Measurements from ENCODE around the gene ITIH5.

The ITIH5 gene

DNA sequence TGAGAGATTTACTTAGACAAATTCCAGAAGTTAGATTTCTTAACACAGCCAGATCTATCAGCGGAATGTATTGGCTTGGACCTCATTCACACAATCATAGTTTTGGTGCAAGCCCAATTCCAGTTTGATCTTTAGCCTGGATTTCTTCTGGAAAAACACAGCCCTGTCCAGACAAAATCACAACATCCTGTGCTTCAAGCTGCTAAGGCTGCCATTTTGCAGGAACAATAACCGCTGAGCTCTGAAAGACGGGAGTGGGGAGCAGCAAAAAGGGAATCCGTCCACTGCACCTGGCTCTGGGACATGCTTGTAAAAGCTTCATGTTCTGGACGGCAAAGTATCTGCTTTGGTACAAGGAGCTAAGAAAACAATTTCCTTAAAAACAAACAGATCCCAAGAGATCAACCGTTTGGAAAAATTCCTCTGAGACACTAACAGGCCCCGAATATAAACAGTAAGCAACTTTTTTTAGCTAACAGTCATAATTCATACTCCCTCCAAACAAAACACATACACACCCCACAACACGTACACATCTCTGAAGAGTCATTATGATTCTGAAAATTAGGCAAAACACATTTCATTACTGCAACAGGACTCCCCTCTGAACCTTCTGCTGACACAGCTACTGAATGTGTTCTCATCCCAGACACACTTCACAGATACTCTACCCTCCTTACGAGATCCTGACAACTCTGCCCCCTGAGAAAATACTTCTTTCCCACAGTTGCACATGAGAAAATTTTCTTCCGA lies 32.4 kb downstream of the ITIH5 start:
- no peak for DNase-seq (ENCODE audit: low read depth in 2 of 2)

DNA sequence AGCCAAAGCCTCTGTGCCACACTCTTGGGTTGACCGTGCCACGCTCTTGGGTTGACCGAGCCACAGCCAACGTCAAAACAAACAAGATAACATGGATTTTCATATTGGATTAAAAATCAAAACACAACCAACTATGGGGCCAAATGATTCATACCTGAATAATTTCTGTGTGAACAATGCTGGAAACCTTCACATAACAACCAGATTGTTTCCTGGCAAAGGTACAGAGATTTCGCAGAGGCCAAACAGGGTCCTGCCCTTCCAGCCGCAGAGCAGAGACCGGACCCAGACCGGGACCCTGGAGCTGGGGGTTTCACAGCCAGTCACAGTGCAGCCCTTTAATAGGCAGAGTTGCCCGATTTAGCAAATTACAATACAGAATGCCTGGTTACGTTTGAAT lies 40.5 kb downstream of the ITIH5 start:
- DNase-seq (ENCODE audit: low read depth in 2 of 2): no peak

DNA sequence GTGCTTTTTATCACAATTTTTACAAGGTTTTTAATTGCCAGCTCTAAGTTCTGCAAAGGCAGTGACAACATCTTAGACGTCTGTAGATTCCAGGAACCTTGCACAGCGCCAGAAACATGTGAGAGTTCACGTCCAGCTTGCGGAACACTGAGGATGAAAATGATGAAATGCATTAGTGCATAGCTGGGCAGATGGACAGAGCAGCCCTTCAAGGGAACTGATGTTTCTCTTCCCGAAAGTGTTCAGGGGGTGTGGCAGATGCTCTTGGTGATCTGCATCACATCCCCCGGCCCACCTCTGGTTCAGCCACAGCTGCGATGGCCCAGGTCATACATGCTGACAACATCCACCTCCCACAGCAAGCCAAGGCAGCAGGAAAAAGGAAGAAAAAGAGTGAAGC lies 40.9 kb downstream of the ITIH5 start:
- DNase-seq (ENCODE audit: low read depth in 2 of 2): no peak

GRCh38 chr10:7625009-7625408 lies 41.8 kb downstream of the ITIH5 start:
- DNase-seq (ENCODE audit: low read depth in 2 of 2): no peak

DNA sequence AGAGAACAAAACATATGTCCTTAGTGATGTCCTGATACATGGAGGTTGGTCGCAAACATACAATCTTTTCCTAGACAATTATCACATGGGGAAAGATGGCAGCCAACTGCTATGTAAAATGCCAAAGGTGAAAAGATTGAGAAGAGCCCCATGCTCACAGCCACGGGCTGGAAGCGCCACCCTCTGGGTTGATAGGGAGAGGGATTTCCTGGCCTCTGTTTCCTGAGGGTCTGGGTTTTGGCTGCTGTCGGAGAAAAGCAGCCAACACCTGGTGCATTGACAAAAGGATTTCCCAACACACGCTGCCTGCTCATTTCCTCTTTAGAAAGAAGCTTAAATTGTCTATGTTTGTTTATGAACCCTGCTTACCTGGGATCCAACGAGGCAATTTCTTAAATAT lies 43.8 kb downstream of the ITIH5 start:
- DNase-seq (ENCODE audit: low read depth in 2 of 2): no peak

GRCh38 chr10:7618461-7618860 lies 48.3 kb downstream of the ITIH5 start:
- DNase-seq (ENCODE audit: low read depth in 2 of 2): no peak

- DNase-seq (ENCODE audit: low read depth in 2 of 2): no peak
Observed at GRCh38 chr10:7611909-7612308, 54.9 kb downstream of the ITIH5 start.

GRCh38 chr10:7610651-7611389 lies 55.9 kb downstream of the ITIH5 start:
- DNase-seq (ENCODE audit: low read depth in 2 of 2): no peak

DNA sequence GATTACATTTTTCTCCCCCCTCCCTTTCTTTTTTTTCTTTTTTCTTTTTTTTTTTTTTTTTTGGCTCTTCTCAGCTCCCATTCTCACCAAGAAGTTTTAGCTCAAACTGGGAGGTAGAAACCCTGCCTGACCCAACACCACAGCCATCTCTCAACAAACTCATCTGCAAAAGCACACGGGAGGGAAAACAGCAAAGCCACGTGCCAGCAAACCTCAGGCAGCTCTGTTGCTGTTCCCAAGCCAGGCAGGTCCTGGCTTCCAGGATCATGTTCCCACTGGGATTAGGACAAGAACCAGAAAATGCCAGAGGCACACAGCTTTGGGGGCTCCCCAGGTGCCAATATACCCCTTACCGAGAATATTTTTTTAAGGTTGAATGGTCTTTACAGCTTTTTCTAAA lies 56.7 kb downstream of the ITIH5 start:
- no peak for DNase-seq (ENCODE audit: low read depth in 2 of 2)

GRCh38 chr10:7609556-7609955 lies 57.2 kb downstream of the ITIH5 start:
- DNase-seq (ENCODE audit: low read depth in 2 of 2): no peak

GRCh38 chr10:7608001-7608400 lies 58.8 kb downstream of the ITIH5 start:
- DNase-seq (ENCODE audit: low read depth in 2 of 2): no peak

DNA sequence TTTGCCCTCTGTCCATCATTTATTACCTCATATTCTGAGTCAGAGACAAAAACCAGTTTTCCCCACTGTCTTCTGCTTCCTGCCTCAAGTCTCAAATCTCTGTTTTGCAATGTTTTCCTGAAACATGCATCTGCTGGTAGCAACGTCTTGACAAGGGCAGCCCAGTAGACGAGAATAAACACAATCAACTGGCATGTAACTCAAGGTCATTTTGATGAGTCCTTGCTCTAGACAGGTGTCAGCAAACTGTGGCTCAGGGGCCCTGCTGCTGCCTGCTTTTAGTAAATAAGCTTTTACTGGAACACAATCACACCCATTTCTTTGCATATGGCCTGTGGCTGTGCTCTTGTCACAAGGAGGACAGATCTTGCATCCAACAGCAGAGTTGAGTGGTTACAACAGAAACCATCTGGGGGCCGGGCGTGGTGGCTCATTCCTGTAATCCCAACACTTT lies 59.8 kb downstream of the ITIH5 start:
- no peak for DNase-seq (ENCODE audit: low read depth in 2 of 2)

DNA sequence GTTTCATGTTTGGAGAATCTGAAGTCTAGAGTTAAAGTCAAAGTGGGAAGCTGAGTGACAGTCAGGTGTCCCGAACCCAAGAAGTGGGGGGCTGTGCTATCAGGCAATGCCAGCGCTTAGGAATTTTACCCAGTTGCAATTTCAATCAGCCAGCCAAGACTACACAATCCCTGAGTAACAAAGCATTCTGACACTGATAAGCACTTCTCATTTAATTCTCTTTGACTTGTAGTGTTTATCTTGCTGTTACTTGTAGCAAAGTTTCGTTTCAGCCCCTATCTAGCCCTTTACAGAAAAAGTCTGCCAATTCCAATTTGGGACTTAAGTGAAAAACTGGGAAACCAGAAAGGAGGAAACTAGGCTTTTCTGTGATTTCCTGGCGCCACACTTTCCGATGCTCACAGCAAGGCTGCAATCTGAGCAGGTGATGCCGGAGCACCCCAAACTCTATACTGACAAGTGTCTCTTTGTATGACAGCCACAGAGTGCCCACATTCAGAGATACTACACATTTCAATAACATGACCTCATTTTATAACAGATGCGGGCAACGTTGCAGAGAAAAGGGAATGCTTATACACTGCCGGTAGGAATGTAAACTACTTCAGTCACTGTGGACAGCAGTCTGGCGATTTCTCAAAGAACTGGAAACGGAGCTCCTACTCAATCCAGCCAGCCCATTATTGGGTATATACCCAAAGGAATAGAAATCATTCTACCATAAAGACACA lies 61.0 kb downstream of the ITIH5 start:
- DNase-seq (ENCODE audit: low read depth in 2 of 2): no peak

DNA sequence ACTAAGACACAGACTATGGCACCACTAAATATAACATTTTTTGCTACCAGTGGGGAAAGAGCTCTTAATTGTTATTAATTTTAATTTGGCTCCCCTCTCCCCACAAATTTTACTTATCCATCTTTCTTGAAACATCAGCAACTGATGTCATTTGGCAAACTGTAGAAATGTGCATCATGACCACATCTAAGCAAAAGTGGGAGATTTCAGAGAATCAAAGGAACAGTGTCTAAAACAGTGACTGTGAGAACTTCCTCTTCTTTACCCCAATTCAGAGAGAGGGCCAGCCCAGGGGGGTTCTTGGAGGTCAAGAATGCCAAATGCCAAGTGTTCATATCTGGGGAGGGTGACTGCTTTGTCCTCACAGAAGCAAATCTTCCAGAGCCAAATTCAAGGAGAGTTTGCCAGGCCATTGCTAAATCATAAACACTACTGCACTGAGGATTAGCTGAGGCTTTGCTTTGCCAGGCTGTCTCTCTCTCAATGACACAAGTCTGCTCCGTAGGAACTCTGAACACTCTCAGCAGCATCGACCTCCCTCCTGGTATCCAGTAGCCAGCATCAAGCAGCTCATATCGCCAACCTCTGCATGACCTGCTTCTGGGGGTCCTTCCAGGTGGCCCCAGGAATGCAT lies 65.6 kb downstream of the ITIH5 start:
- DNase-seq (ENCODE audit: low read depth in 2 of 2): no peak

GRCh38 chr10:7598771-7599170 lies 68.0 kb downstream of the ITIH5 start:
- DNase-seq (ENCODE audit: low read depth in 2 of 2): no peak

- DNase-seq (ENCODE audit: low read depth in 2 of 2): no peak
Observed at GRCh38 chr10:7596356-7596755, 70.4 kb downstream of the ITIH5 start.

DNA sequence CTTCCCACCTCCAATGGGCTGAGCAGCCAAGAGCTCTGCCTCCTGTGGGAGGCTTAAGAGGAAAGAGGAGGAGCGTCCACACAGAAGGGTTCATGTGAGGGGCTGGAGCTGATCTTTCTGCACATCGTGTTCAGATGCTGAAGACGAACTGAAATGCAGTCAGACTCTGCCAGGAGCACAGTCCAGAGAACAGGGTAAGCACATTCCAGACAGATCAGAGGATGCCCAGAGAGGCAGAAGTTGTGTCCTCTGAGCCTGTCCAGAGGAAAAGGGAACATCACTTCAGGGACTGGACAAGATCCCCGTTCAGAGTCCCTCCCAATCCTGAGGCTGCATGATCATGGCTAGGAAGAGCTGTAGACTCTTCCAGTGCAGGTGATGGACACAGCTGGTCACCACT lies 72.9 kb downstream of the ITIH5 start:
- no peak for DNase-seq (ENCODE audit: low read depth in 2 of 2)

DNA sequence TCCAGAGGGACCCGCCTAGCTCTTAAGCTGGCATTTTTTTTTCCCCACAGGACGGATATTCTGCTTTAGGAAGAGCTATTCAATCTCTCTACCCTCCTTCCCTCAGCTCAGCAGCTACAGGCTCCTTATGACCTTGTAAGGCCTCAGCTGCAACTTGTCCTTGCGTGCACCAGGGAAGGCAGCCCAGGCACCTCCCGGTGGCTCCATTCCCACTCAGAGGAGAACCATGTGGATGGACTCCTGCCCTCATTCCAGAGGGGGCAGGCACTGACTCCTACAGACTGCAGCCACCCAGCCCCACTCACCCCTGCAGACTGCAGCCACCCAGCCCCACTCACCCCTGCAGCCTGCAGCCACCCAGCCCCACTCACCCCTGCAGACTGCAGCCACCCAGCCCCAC lies 73.7 kb downstream of the ITIH5 start:
- no peak for DNase-seq (ENCODE audit: low read depth in 2 of 2)

DNA sequence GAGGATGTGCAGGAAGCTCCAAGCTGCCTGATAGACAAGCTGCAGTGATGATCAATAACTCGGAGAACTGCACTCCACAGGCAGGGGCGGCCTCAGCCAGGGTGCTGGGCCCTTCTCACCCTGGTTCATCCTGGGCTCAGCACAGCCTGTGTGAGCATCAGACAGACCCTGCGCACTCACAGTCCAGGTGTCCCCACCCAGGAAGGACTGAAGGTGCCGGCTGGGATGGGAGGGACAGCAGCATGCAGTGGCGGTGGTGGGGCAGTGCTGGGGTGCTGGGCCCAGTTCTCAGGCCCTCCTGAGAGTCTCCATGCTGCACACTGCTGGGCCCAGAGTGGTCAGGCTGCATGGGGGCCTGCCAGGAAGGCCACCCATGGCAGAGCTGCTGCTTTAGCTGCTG lies 74.1 kb downstream of the ITIH5 start:
- no peak for DNase-seq (ENCODE audit: low read depth in 2 of 2)

DNA sequence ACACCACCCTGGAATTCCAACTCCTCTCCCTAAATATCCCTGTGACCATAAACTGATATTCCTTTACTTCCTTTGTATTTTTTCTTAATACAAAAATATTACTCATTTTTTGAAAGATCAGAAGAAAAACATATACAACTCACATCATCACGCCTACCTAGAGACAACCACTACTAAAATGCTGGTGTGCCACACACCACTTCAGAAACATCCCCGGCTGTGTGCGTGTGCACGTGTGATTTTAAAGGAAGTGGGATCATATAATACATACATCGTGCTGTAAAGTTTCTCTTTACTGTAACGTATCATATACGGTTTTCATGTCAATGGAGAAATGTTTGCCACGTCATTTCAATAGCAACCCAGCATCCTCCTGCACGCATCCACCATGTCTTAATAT lies 76.5 kb downstream of the ITIH5 start:
- DNase-seq (ENCODE audit: low read depth in 2 of 2): no peak

GRCh38 chr10:7589748-7590147 lies 77.0 kb downstream of the ITIH5 start:
- DNase-seq (ENCODE audit: low read depth in 2 of 2): no peak

DNA sequence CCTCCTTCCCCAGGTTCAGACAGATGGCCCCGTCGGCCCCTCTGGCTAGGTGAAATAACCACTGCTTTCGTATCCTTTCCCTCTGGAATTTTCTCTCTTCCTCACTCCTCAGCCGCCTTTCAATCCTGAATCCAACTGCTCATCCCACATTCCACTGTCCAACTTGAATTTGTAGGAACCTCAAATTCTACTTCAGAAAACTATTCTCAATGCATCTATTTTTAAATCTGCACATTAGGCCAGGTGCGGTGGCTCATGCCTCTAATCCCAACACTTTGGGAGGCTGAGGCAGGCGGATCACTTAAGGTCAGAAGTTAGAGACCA lies 78.9 kb downstream of the ITIH5 start:
- no peak for DNase-seq (ENCODE audit: low read depth in 2 of 2)

Measured in stimulated activated CD4-positive, alpha-beta T cell treated with anti-CD3 and anti-CD28 coated beads, Interleukin-15, amount 100 ng/mL, for 48 hours (primary cell).